TTC549 (cell line): ENCODE results near the gene NHSL2.
"Not testable (repeated sequence)": the region's sequence is repeated elsewhere in the genome, so short reads cannot be mapped to it uniquely, and the experiment has no call there.

ENCODE experiments used
- FAIRE-seq: peaks from 2 replicates; lab custom pipeline; 2012; peaks lifted over from hg19 to GRCh38; lab: Jason Lieb, UNC

NHSL2 gene

GRCh38 chrX:71910643-71910985, at the start of gene NHSL2:
NHSL2 (plus strand) TSS chrX:71910845.
- FAIRE-seq, result no peak

GRCh38 chrX:71867680-71868079, 43.0 kb upstream of the NHSL2 start:
- no peak for FAIRE-seq

GRCh38 chrX:71869566-71869965, 41.1 kb upstream of the NHSL2 start:
- FAIRE-seq, result not testable (repeated sequence)

- FAIRE-seq, result no peak
Measured at GRCh38 chrX:71870208-71871098, 40.2 kb upstream of the NHSL2 start.

- no peak for FAIRE-seq
Measured at GRCh38 chrX:71871367-71871766, 39.3 kb upstream of the NHSL2 start.

- FAIRE-seq, result no peak
Measured at GRCh38 chrX:71872542-71873458, 37.8 kb upstream of the NHSL2 start.

- no peak for FAIRE-seq
Measured at GRCh38 chrX:71873459-71873833, 37.2 kb upstream of the NHSL2 start.

- FAIRE-seq, result not testable (repeated sequence)
Measured at GRCh38 chrX:71876841-71877240, 33.8 kb upstream of the NHSL2 start.

- no peak for FAIRE-seq
Measured at GRCh38 chrX:71885099-71885498, 25.5 kb upstream of the NHSL2 start.

GRCh38 chrX:71895607-71896006, 15.0 kb upstream of the NHSL2 start:
- no peak for FAIRE-seq

GRCh38 chrX:71906144-71906543, 4.5 kb upstream of the NHSL2 start:
- no peak for FAIRE-seq

- no peak for FAIRE-seq
Measured at GRCh38 chrX:71908387-71908786, 2.3 kb upstream of the NHSL2 start.

- no peak for FAIRE-seq
Measured at GRCh38 chrX:71909956-71910355, 689 bp upstream of the NHSL2 start.

- no peak for FAIRE-seq
Measured at GRCh38 chrX:71910986-71911730, 513 bp downstream of the NHSL2 start.

- no peak for FAIRE-seq
Measured at GRCh38 chrX:71911731-71912050, 1.0 kb downstream of the NHSL2 start.

GRCh38 chrX:71912156-71912555, 1.5 kb downstream of the NHSL2 start:
- no peak for FAIRE-seq

GRCh38 chrX:71913156-71913950, 2.7 kb downstream of the NHSL2 start:
- no peak for FAIRE-seq

GRCh38 chrX:71917621-71918343, 7.1 kb downstream of the NHSL2 start:
- no peak for FAIRE-seq

GRCh38 chrX:71919431-71919830, 8.8 kb downstream of the NHSL2 start:
- FAIRE-seq, result no peak

GRCh38 chrX:71919886-71920285, 9.2 kb downstream of the NHSL2 start:
- no peak for FAIRE-seq

GRCh38 chrX:71922686-71923085, 12.0 kb downstream of the NHSL2 start:
- no peak for FAIRE-seq
